IMR-90 (cell line): ENCODE data around the gene PSMA2. TPM values are rescaled to one million over a fixed set of nuclear protein-coding genes. Genes with fewer than 3 reads are reported as not detected.

Experiments
- ATAC-seq: fragments of 200-7000 bp; cut with Tn5 transposase; 2 replicates; pipeline ENCODE4 v1.9.1; 2020; ENCODE audit warnings: low read depth, mild to moderate bottlenecking, moderate library complexity
- BruUV-seq: library from RNA; stranded (reverse); fragments of 400-500 nt; replicated peaks from 2 replicates; lab custom pipeline; 2021; lab: Mats Ljungman, UMichigan
- CTCF ChIA-PET: fragments of 300-600 bp; formaldehyde crosslinking; extraction: SDS; loops from one replicate; lab custom pipeline; 2021; ENCODE audit warnings: antibody characterized with exemption; lab: Yijun Ruan, JAX
- POLR2A ChIA-PET: fragments of 300-600 bp; sonication (Branson Sonifier 250); formaldehyde crosslinking; loops from one replicate; lab custom pipeline; 2022; ENCODE audit warnings: antibody characterized with exemption; ENCODE audit not compliant: unreplicated experiment; lab: Charles Lee
- DNase-seq: peaks from one replicate; pipeline ENCODE4 v3.0.0; 2013
- H2AFZ ChIP-seq: replicated peaks from 2 replicates; pipeline ENCODE3; 2013; ENCODE audit warnings: low read length, mild to moderate bottlenecking; ENCODE audit not compliant: poor library complexity
- H2AK5ac ChIP-seq: 2 replicates; pipeline ENCODE4 v1.6.1; 2013; ENCODE audit warnings: low read depth, low read length, inconsistent platforms
- H2AK9ac ChIP-seq: replicated peaks from 2 replicates; pipeline ENCODE3; 2013; ENCODE audit warnings: mild to moderate bottlenecking, low read depth, low read length, moderate library complexity; ENCODE audit not compliant: poor library complexity
- H2BK120ac ChIP-seq: 2 replicates; pipeline ENCODE4 v1.6.1; 2013; ENCODE audit warnings: low read depth, low read length, inconsistent platforms
- H2BK15ac ChIP-seq: 3 replicates; pipeline ENCODE4 v1.6.1; 2013; ENCODE audit warnings: low read depth, low read length, inconsistent platforms
- H2BK20ac ChIP-seq: 2 replicates; pipeline ENCODE4 v1.6.1; 2013; ENCODE audit warnings: low read depth, mild to moderate bottlenecking, inconsistent platforms, low read length, moderate library complexity
- H2BK5ac ChIP-seq: 2 replicates; pipeline ENCODE4 v1.6.1; 2013; ENCODE audit warnings: mild to moderate bottlenecking, low read depth, low read length, inconsistent platforms; ENCODE audit not compliant: poor library complexity, severe bottlenecking
- H3K14ac ChIP-seq: replicated peaks from 2 replicates; pipeline ENCODE4 v1.6.1; 2013; ENCODE audit warnings: low read depth, low read length, inconsistent platforms
- H3K18ac ChIP-seq: 2 replicates; pipeline ENCODE4 v1.6.1; 2013; ENCODE audit warnings: low read depth, low read length, control low read depth
- H3K23ac ChIP-seq: 2 replicates; pipeline ENCODE4 v1.6.1; 2013; ENCODE audit warnings: low read depth, low read length, inconsistent platforms
- H3K27ac ChIP-seq: 2 replicates; pipeline ENCODE4 v1.5.1; 2013; ENCODE audit warnings: mild to moderate bottlenecking, control low read depth, low read length; ENCODE audit not compliant: insufficient read depth
- H3K27me3 ChIP-seq: 2 replicates; pipeline ENCODE4 v1.6.1; 2013; ENCODE audit warnings: low read length; ENCODE audit not compliant: control insufficient read depth, insufficient read depth
- H3K36me3 ChIP-seq: 2 replicates; pipeline ENCODE4 v1.6.1; 2013; ENCODE audit warnings: low read length, mixed read lengths; ENCODE audit not compliant: control insufficient read depth, insufficient read depth
- H3K4ac ChIP-seq: 2 replicates; pipeline ENCODE4 v1.6.1; 2013; ENCODE audit warnings: low read depth, low read length, inconsistent platforms
- H3K4me1 ChIP-seq: 2 replicates; pipeline ENCODE4 v1.6.1; 2013; ENCODE audit warnings: low read length, mixed read lengths; ENCODE audit not compliant: control insufficient read depth, insufficient read depth
- H3K4me2 ChIP-seq: 2 replicates; pipeline ENCODE4 v1.6.1; 2013; ENCODE audit warnings: low read depth, mild to moderate bottlenecking, control low read depth, low read length, moderate library complexity
- H3K4me3 ChIP-seq: 2 replicates; pipeline ENCODE4 v1.5.1; 2013; ENCODE audit warnings: low read depth, mild to moderate bottlenecking, control low read depth, low read length, moderate library complexity; ENCODE audit not compliant: insufficient read depth
- H3K56ac ChIP-seq: 2 replicates; pipeline ENCODE4 v1.6.1; 2013; ENCODE audit warnings: low read length, inconsistent platforms; ENCODE audit not compliant: insufficient read depth; ENCODE audit errors: extremely low read depth
- H3K79me1 ChIP-seq, 2 experiments: 2 replicates each; pipeline ENCODE4 v1.6.1; 2013; ENCODE audit warnings: low read length in 2 of 2, inconsistent platforms in 1 of 2, low read depth in 1 of 2
- H3K9ac ChIP-seq: 2 replicates; pipeline ENCODE4 v1.6.1; 2013; ENCODE audit warnings: low read depth, low read length, control low read depth
- H3K9me1 ChIP-seq: 2 replicates; pipeline ENCODE4 v1.6.1; 2013; ENCODE audit warnings: low read length, inconsistent platforms; ENCODE audit not compliant: insufficient read depth
- H3K9me3 ChIP-seq: 2 replicates; pipeline ENCODE4 v1.6.1; 2013; ENCODE audit warnings: low read length; ENCODE audit not compliant: control insufficient read depth, insufficient read depth
- H4K20me1 ChIP-seq: 2 replicates; pipeline ENCODE4 v1.6.1; 2013; ENCODE audit warnings: low read length, inconsistent platforms; ENCODE audit not compliant: insufficient read depth
- H4K5ac ChIP-seq: 2 replicates; pipeline ENCODE4 v1.6.1; 2013; ENCODE audit warnings: mild to moderate bottlenecking, low read depth, low read length, control low read depth
- H4K8ac ChIP-seq, 2 experiments: 2 replicates each; pipeline ENCODE4 v1.6.1; 2013; ENCODE audit warnings: low read depth in 2 of 2, low read length in 2 of 2, control low read depth in 1 of 2, inconsistent platforms in 1 of 2
- H4K91ac ChIP-seq: 2 replicates; pipeline ENCODE4 v1.6.1; 2013; ENCODE audit warnings: low read depth, low read length, inconsistent platforms; ENCODE audit not compliant: insufficient read depth
- CEBPB ChIP-seq: IDR thresholded peaks from 2 replicates; pipeline ENCODE4 v1.6.1; 2012; ENCODE audit warnings: low read depth, low read length, improper control_type of control experiment
- FOS ChIP-seq: fragments of 150-350 bp; IDR thresholded peaks from 2 replicates; pipeline ENCODE4 v1.6.1; 2016; ENCODE audit warnings: low read depth, low read length
- MXI1 ChIP-seq: IDR thresholded peaks from 2 replicates; pipeline ENCODE4 v1.6.1; 2012; ENCODE audit warnings: low read depth, mild to moderate bottlenecking, low read length, moderate library complexity, borderline replicate concordance
- NFE2L2 ChIP-seq: fragments of 150-350 bp; IDR thresholded peaks from 2 replicates; pipeline ENCODE4 v1.6.1; 2016; ENCODE audit warnings: low read depth, mild to moderate bottlenecking, low read length
- RAD21 ChIP-seq: IDR thresholded peaks from 2 replicates; pipeline ENCODE4 v1.6.1; 2012; ENCODE audit warnings: low read length, improper control_type of control experiment
- RCOR1 ChIP-seq: IDR thresholded peaks from 2 replicates; pipeline ENCODE4 v1.6.1; 2012; ENCODE audit warnings: mild to moderate bottlenecking, low read length, improper control_type of control experiment; ENCODE audit not compliant: insufficient replicate concordance
- SMC3 ChIP-seq: fragments of 150-350 bp; IDR thresholded peaks from 2 replicates; pipeline ENCODE4 v1.6.1; 2016; ENCODE audit warnings: low read depth, mild to moderate bottlenecking, antibody characterized with exemption, low read length, moderate library complexity
- WGBS, 2 experiments: methylation state at CpG; one replicate each; pipeline versions ENCODE4 v1.1.5 to v1.1.7; 2013; ENCODE audit warnings: missing lambda C conversion rate in 2 of 2; ENCODE audit not compliant: insufficient read length in 1 of 2; ENCODE audit errors: extremely low coverage in 2 of 2; 5-methylcytosine and 5-hydroxymethylcytosine counted together
- dilution Hi-C: fragments of 300-500 bp; cut with HindIII; formaldehyde crosslinking; loops from one replicate; pipeline ENCODE4 v1.14.3; 2018; ENCODE audit warnings: low sequenced_read_pairs; ENCODE audit not compliant: unreplicated experiment
- in situ Hi-C: fragments of 300-500 bp; cut with MboI; formaldehyde crosslinking; loops from 3 replicates; pipeline ENCODE4 v1.14.3; 2019; ENCODE audit warnings: low sequenced_read_pairs, inconsistent platforms, mixed read lengths
- intact Hi-C: fragments of 100-400 bp; cut with micrococcal nuclease; formaldehyde crosslinking; loops from 2 replicates; pipeline ENCODE4 v1.10.0; 2022
- polyA plus RNA-seq, 3 experiments: library from polyadenylated mRNA; depleted of rRNA; stranded (reverse); fragments of >200 nt; gene quantifications; 2 replicates each; pipeline ENCODE4 v1.2.3, GENCODE V29; 2012; ENCODE audit warnings: low replicate concordance in 1 of 3
- total RNA-seq: library from RNA; depleted of rRNA; stranded (reverse); fragments of >200 nt; gene quantifications from 2 replicates; pipeline ENCODE4 v1.2.3, GENCODE V29; 2012
- TF ChIP-seq, protein P1 (sequence below): conservative IDR thresholded peaks from 2 replicates; pipeline ENCODE4 v1.5.1; 2012; ENCODE audit warnings: mild to moderate bottlenecking, low read depth, low read length, improper control_type of control experiment
- TF ChIP-seq, protein P2 (sequence below): fragments of 150-350 bp; IDR thresholded peaks from 2 replicates; pipeline ENCODE4 v1.6.1; 2017; ENCODE audit warnings: mild to moderate bottlenecking, antibody characterized with exemption, low read length, low read depth

Gene PSMA2
- total and polyA plus RNA-seq, 2 of the 4 experiments (the other 2 are of a cell fraction) = 106 to 138 TPM

GRCh38 chr7:42886129-42886528 lies 45.8 kb downstream of the PSMA2 start:
- Histone ChIP-seq H3K18ac (no peak overlapping the region), H3K14ac (no peak overlapping the region), H3K4me3 (no peak overlapping the region), H3K23ac (no peak overlapping the region), H2AK9ac (no peak overlapping the region), H3K4me1 (peaks cover 6% of the 10 kb centered on the region; the same call in 1 of the 2 replicates), H3K36me3 (no peaks in the 10 kb centered on the region), H3K79me1 (no peaks in the 10 kb centered on the region), H2AFZ (no peak overlapping the region), H4K8ac (no peak overlapping the region), H3K56ac (no peak overlapping the region), H2BK5ac (no peak overlapping the region), H2BK20ac (no peak overlapping the region), H3K4me2 (no peak overlapping the region), H3K27me3 (no peaks in the 10 kb centered on the region), H4K20me1 (no peaks in the 10 kb centered on the region), H4K91ac (no peak overlapping the region), H3K9ac (no peak overlapping the region), H2BK120ac (no peak overlapping the region), H2BK15ac (no peak overlapping the region), H3K9me1 (no peaks in the 10 kb centered on the region), H3K27ac (no peak overlapping the region), H3K4ac (no peak overlapping the region), H3K9me3 (no peaks in the 10 kb centered on the region), H2AK5ac (no peak overlapping the region), H4K5ac (no peak overlapping the region)
- in situ Hi-C loops (loop anchor here (10.0 kb wide), 1 partner anchor 941 kb away; no protein-coding TSS in a partner anchor), intact Hi-C loops (no loop called here), dilution Hi-C loops (no loop called here)
- ChIA-PET CTCF (interaction anchor here (1.2 kb wide), 1 partner anchor 946 kb away, joined by 3 read pairs; no protein-coding TSS in a partner anchor), POLR2A (no interaction called here)
- no peak for ATAC-seq
- TF ChIP-seq MXI1 (no peak), SMC3 (peak; percentile 30; the same call in 1 of the 2 replicates), CEBPB (no peak), RCOR1 (no peak), RAD21 (peak; percentile 25; the same call in 1 of the 2 replicates), FOS (no peak), NFE2L2 (no peak)
- TF ChIP-seq, protein P1, sequence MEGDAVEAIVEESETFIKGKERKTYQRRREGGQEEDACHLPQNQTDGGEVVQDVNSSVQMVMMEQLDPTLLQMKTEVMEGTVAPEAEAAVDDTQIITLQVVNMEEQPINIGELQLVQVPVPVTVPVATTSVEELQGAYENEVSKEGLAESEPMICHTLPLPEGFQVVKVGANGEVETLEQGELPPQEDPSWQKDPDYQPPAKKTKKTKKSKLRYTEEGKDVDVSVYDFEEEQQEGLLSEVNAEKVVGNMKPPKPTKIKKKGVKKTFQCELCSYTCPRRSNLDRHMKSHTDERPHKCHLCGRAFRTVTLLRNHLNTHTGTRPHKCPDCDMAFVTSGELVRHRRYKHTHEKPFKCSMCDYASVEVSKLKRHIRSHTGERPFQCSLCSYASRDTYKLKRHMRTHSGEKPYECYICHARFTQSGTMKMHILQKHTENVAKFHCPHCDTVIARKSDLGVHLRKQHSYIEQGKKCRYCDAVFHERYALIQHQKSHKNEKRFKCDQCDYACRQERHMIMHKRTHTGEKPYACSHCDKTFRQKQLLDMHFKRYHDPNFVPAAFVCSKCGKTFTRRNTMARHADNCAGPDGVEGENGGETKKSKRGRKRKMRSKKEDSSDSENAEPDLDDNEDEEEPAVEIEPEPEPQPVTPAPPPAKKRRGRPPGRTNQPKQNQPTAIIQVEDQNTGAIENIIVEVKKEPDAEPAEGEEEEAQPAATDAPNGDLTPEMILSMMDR = peak; percentile 36; the same call in 1 of the 2 replicates
- TF ChIP-seq, protein P2, sequence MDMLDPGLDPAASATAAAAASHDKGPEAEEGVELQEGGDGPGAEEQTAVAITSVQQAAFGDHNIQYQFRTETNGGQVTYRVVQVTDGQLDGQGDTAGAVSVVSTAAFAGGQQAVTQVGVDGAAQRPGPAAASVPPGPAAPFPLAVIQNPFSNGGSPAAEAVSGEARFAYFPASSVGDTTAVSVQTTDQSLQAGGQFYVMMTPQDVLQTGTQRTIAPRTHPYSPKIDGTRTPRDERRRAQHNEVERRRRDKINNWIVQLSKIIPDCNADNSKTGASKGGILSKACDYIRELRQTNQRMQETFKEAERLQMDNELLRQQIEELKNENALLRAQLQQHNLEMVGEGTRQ = no peak
- WGBS, 2 experiments = no CpG with 5 or more reads among the region's 2 CpGs
- no TSS peak for BruUV-seq
- no peak for DNase-seq
